Measurements from ENCODE around the gene RPRD1B. TPM values are rescaled to one million over a fixed set of nuclear protein-coding genes. Genes with fewer than 3 reads are reported as not detected.
A peak's percentile ranks its signal among the peaks of the same experiment; 100 is the strongest.

Gene RPRD1B
- total RNA-seq, 1 donor: 36.3 TPM

DNA sequence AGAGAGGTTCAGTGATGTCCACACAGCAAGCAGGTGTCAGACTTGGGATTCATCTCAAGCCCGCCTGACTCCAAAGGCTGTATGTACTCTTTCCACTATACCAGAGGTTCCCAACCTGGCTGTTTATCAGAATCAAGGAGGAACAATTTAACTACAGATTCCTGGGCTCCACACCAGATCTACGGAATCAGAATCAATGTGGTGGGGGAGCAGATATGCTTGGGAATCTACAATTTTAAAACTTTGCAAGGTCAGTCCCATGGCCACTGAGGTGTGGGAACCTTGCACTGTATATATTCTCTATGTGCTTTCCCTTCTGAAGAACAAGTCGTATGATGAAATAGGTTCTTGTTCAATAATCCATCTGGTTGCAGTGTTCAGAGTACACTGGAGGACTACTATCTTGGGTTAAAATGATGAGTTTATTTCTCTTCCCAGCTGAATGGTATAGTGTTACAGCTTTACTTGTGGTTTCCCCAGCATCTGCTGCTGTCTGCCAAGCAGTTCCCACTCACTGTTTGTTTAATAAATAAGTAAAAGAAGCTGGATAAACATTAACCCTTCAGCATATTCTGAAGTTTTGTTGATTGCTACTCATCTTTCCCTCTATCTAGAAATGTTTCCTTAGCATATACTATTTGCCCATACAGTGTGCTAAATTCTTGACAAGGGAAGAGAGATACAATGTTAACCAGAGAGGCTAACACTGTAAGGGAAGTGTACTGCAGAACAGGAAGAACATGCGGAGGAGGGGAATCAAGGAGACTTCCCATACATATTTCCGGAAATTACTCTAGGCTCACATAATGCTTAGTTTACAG is 10.2 kb upstream of the RPRD1B start:
- H3K4me3 ChIP-seq (ENCODE audit: low read depth, low read length): peak overlapping the region; percentile 6
- TF ChIP-seq, protein P1, sequence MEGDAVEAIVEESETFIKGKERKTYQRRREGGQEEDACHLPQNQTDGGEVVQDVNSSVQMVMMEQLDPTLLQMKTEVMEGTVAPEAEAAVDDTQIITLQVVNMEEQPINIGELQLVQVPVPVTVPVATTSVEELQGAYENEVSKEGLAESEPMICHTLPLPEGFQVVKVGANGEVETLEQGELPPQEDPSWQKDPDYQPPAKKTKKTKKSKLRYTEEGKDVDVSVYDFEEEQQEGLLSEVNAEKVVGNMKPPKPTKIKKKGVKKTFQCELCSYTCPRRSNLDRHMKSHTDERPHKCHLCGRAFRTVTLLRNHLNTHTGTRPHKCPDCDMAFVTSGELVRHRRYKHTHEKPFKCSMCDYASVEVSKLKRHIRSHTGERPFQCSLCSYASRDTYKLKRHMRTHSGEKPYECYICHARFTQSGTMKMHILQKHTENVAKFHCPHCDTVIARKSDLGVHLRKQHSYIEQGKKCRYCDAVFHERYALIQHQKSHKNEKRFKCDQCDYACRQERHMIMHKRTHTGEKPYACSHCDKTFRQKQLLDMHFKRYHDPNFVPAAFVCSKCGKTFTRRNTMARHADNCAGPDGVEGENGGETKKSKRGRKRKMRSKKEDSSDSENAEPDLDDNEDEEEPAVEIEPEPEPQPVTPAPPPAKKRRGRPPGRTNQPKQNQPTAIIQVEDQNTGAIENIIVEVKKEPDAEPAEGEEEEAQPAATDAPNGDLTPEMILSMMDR (IDR thresholded peaks at IDR 0.05; ENCODE audit: insufficient read depth, low read depth, low read length): no peak
- DNase-seq (ENCODE audit: low read depth): peak; percentile 96

- no peak overlapping the region for H3K4me3 ChIP-seq (ENCODE audit: low read depth, low read length)
- DNase-seq (ENCODE audit: low read depth): no peak
- TF ChIP-seq, protein P1 (IDR thresholded peaks at IDR 0.05; ENCODE audit: insufficient read depth, low read depth, low read length): no peak
Observed at GRCh38 chr20:38024496-38024895, 9.1 kb upstream of the RPRD1B start.

DNA sequence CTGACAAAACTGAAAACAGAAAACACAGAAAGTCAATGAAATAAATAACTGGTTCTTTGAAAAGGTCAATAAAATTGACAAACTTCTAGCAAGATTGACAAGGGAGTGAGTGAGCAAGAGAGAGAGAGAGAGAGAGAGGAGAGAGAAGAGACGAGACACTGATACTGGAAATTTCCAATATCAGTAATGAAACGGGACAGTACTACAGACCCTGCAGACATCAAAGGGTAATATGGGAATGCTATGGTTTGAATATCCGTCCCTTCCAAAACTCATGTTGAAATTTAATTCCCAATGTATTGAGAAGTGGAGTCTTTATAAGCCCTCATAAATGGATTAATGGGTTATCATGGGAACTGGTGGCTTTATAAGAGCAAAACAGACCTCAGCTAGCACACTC is 4.1 kb upstream of the RPRD1B start:
- H3K4me3 ChIP-seq (ENCODE audit: low read depth, low read length): no peak overlapping the region
- DNase-seq (ENCODE audit: low read depth): no peak
- TF ChIP-seq, protein P1 (IDR thresholded peaks at IDR 0.05; ENCODE audit: insufficient read depth, low read depth, low read length): no peak

DNA sequence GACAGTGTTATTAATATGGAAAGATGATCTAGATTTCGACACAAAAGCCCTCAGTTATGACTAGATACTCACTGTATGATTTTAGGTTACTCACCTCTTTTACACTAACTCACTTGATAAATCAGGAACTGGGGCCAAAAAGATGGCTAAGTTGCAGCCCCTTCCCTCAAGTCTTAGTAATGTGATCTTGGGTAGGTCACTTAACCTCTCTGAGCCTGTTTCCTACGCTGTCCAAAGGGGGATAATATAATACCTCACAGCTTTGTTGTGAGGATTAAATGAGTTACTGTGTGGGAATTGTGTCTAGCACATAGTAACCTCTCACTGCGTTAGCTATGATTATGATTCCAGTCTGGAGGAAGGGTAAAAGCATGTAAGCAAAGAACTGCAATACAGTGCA is 1.6 kb upstream of the RPRD1B start:
- no peak overlapping the region for H3K4me3 ChIP-seq (ENCODE audit: low read depth, low read length)
- TF ChIP-seq, protein P1 (IDR thresholded peaks at IDR 0.05; ENCODE audit: insufficient read depth, low read depth, low read length): no peak
- no peak for DNase-seq (ENCODE audit: low read depth)

DNA sequence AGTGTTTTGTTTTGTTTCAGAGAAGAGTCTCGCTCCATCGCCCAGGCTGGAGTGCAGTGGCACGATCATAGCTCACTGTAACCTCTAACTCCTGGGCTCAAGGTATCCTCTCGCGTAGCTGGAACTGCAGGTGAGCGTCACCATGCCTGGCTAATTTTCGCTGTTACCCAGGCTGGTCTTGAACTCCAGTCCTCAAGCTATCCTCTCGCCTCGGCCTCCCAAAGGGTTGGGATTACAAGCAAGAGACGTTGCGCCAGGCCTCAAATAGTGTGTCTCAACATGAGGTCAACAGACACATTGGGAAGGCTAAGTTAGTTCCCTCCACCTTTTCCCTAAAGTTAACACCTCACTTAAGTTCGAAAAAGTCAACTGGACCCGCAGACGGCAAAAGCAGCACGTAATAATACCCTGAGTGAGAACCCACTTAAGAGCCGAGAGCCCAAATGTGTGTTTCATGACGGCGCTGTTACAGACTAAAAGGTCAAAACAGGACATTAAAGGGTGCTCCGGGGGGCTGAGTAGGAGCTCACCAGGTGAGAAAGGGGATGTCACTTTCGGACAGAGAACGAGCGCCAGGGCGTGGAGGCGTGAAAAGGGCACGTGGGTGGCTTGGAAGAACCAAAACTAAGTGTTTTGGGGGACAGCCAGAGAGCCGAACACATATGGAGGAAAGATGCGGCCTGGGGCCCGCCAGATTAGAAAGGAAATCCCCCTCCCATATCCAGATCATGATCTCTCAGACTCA is 789 bp upstream of the RPRD1B start:
- TF ChIP-seq, protein P1 (IDR thresholded peaks at IDR 0.05; ENCODE audit: insufficient read depth, low read depth, low read length): no peak
- peak overlapping the region; percentile 88 for H3K4me3 ChIP-seq (ENCODE audit: low read depth, low read length)

GRCh38 chr20:38034108-38034649 is 633 bp downstream of the RPRD1B start:
- H3K4me3 ChIP-seq (ENCODE audit: low read depth, low read length): peak overlapping the region; percentile 88
- TF ChIP-seq, protein P1 (IDR thresholded peaks at IDR 0.05; ENCODE audit: insufficient read depth, low read depth, low read length): no peak
- DNase-seq (ENCODE audit: low read depth): no peak

More for the DNA sequence above, 789 bp upstream of the RPRD1B start:
- DNase-seq (ENCODE audit: low read depth): peak; percentile 20
